ENCODE results near the gene KRT82.
"Not testable (repeated sequence)": the region's sequence is repeated elsewhere in the genome, so short reads cannot be mapped to it uniquely, and the experiment has no call there.

The KRT82 gene

DNA sequence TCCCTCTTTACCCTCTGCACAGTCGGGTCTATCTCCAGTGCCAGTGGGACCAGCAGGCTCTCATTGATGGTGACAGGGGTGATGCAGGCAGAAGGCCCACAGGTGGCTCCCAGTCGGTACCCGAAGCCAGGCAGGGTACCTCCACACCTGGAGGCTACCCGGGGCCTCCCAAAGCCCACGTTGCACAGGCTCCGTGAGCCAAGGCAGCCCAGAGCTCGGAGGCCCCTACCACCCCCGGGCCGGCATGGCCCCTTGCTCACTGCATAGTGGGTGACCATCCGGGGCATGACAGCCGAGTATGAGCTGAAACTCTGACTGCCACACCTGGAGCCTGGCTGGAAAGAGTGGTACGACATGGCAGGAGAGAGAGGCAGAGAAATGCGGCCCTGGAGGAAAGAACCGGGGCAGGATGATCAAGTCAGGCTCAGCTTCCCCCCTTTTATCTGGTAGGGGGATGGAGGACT lies at the start of gene KRT82:
Gene KRT82, minus strand, starts transcription at position 414 of the 464 bp plus-strand sequence. Its CDS starts 58 bp downstream, at position 356.
- H3K4me3 ChIP-seq (ENCODE audit: control insufficient read depth, low read depth, low read length): no peak within 1 kb of the TSS
- DNase-seq (ENCODE audit: low read depth): no peak
- TF ChIP-seq, protein P1, sequence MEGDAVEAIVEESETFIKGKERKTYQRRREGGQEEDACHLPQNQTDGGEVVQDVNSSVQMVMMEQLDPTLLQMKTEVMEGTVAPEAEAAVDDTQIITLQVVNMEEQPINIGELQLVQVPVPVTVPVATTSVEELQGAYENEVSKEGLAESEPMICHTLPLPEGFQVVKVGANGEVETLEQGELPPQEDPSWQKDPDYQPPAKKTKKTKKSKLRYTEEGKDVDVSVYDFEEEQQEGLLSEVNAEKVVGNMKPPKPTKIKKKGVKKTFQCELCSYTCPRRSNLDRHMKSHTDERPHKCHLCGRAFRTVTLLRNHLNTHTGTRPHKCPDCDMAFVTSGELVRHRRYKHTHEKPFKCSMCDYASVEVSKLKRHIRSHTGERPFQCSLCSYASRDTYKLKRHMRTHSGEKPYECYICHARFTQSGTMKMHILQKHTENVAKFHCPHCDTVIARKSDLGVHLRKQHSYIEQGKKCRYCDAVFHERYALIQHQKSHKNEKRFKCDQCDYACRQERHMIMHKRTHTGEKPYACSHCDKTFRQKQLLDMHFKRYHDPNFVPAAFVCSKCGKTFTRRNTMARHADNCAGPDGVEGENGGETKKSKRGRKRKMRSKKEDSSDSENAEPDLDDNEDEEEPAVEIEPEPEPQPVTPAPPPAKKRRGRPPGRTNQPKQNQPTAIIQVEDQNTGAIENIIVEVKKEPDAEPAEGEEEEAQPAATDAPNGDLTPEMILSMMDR (conservative IDR thresholded peaks at IDR 0.05; ENCODE audit: control insufficient read depth, insufficient read depth, low read depth, low read length): no peak

DNA sequence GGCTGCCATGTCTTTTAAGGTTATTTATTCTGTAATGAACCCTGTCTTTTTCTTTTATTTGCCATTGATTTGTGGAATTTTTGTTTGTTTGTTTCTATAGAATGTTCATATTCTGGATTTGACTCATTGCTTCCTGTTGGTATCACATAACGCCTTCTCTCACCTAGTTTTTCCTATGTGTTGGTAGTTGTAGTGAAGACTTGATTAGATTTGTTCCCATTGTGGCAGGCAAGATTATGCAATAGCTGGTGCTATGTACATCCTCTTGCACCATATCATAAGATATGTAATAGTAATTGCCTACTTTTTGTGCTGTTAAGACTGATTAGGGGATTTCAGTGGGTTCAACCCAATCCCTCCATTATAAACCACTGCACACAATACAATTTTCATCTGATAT lies 49.7 kb upstream of the KRT82 start:
- DNase-seq (ENCODE audit: low read depth): peak; percentile 28
- TF ChIP-seq, protein P1 (conservative IDR thresholded peaks at IDR 0.05; ENCODE audit: control insufficient read depth, insufficient read depth, low read depth, low read length): no peak

DNA sequence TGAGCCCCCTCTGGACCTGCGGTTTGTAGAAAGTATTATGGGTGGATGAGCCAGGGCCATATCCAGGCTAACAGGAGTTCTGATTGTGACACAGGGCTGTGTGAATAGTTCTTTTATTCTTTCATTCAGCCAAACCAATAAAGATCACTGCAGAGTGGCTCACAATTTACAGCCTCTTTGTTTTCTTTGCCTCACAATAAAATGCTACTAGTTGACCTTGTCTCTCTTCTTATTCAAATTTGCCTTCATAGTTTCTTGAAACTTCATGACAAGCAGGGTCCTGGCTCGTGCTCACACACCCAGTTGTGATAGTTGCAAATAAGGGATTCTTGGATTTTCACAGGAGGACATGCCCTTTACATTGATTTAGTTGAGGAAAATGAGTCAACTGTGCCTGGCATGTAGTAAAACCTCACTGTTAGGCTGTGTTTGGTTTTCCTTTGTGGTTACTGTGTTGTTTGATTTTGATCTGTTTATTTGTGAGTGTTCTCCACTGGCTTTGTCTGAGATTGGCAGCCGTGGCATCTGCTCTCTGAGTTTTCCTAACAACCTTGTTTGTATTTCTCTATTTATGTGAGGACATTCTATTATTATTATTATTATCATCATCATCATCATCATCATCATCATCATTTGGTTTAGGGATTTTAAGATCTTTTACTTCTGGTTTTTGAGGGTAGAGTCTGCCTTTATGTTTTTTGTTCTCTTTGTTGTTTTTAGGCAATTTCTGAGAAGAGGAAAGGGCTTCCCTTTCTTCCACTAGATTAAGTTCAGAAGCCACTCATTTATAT lies 48.5 kb upstream of the KRT82 start:
- DNase-seq (ENCODE audit: low read depth): peak; percentile 16
- TF ChIP-seq, protein P1 (conservative IDR thresholded peaks at IDR 0.05; ENCODE audit: control insufficient read depth, insufficient read depth, low read depth, low read length): no peak

More for the DNA sequence above, 49.7 kb upstream of the KRT82 start:
- H3K4me3 ChIP-seq (ENCODE audit: control insufficient read depth, low read depth, low read length): no peak overlapping the region

DNA sequence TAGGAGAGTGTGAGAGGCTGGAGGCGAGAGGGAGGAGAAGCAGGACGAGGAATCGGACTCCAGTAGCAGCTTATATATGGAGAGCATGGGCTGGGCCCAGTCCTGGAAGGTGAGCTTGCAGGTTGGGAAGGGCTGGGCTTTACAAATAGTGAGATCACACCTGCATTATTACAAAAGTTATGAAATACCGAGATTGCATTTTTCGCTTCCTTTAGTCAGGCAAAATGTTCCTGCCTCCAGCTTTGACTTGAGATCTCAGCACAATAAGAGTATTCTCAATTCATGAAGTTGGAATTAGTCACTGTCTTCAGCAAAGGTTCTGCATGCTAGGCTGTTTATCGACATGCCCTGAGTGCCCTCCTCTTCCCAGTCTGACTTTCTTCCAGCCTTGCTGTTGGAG lies 46.0 kb upstream of the KRT82 start, which contains the start of gene KRT6B:
Gene KRT6B, minus strand, starts transcription at position 46 of the 400 bp plus-strand sequence. CDS start 68 bp downstream, outside the sequence.
- H3K4me3 ChIP-seq (ENCODE audit: control insufficient read depth, low read depth, low read length): no peak within 1 kb of the TSS
- TF ChIP-seq, protein P1 (conservative IDR thresholded peaks at IDR 0.05; ENCODE audit: control insufficient read depth, insufficient read depth, low read depth, low read length): no peak

More for the DNA sequence above, 48.5 kb upstream of the KRT82 start:
- no peak overlapping the region for H3K4me3 ChIP-seq (ENCODE audit: control insufficient read depth, low read depth, low read length)

DNA sequence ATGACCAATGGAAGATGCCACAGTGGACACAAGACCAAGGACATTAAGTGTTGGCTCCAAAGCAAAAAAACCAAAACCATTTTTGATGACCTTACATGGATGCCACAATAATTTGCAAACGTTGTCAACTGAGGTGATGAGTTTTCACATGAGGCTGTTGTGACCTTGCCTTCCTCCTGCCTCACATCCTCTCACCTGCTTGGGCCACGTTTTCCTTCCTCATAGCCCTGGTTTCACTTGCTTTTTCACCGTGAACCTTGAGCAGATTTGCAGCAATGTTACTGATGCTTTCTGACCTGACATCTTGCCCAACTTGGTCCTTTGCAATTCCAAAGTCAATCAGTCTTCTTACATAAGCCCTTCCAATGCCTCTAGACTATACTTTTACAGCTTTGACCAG lies 42.1 kb upstream of the KRT82 start:
- TF ChIP-seq, protein P1 (conservative IDR thresholded peaks at IDR 0.05; ENCODE audit: control insufficient read depth, insufficient read depth, low read depth, low read length): no peak
- H3K4me3 ChIP-seq (ENCODE audit: control insufficient read depth, low read depth, low read length): no peak overlapping the region
- DNase-seq (ENCODE audit: low read depth): no peak

More for the DNA sequence above, 46.0 kb upstream of the KRT82 start, which contains the start of gene KRT6B:
- no peak for DNase-seq (ENCODE audit: low read depth)

DNA sequence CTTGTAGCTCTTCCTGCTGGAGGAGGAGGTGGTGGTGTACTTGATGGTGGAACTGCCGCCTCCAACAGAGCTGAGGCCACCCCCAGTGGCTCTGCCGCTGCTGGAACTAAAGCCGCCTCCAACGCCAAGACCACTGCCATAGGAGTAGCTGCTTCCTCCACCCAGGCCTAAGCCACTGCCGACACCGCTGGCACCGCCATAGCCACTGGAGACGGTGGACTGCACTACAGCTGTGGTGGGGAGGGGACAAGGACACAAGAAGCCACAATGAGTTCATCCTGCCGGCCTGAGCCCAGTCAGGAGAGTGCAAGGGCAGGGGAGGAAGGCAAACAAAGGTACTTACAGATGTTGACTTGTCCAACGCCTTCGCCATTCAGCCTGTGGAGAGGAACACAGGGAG lies 41.1 kb upstream of the KRT82 start:
- not testable (repeated sequence) for DNase-seq (ENCODE audit: low read depth)

DNA sequence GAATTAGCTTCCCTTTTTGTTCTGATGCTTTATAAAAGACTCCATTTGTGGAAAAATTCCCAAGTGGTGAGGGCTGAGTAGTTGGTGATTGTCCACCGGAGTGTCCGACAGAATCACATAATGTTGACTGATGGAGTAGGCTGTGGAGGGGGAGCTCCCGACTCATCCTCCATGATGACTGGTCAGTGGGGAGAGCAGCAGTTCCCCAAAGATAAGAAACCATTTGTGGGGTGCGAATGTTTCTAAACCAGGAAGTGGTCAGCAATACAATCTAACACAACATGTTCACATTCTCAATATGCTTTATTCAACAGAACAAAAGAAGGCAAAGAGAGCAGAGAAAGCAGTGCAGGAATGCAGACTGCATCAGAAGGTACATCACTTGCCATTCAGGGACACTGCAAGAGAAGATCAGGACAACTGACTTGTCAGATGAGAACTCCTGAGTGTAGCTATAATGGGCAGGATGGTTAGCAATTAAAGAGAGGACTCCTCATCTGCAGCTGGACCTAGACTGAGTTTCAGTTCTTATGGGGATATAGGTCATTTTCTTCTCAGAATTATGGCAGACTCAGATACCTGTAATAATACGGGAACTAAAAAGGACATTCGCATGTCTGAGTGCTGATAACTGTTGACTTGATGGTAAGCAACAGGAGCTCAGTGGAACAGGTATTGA lies 40.4 kb upstream of the KRT82 start:
- TF ChIP-seq, protein P1 (conservative IDR thresholded peaks at IDR 0.05; ENCODE audit: control insufficient read depth, insufficient read depth, low read depth, low read length): no peak
- no peak overlapping the region for H3K4me3 ChIP-seq (ENCODE audit: control insufficient read depth, low read depth, low read length)
- no peak for DNase-seq (ENCODE audit: low read depth)

More for the DNA sequence above, 41.1 kb upstream of the KRT82 start:
- H3K4me3 ChIP-seq (ENCODE audit: control insufficient read depth, low read depth, low read length): not testable (repeated sequence)

All from fibroblast of mammary gland (primary cell).